GM06990 (cell line): ENCODE data around the gene CELF5.
"Not testable (repeated sequence)": the region's sequence is repeated elsewhere in the genome, so short reads cannot be mapped to it uniquely, and the experiment has no call there.

Experiments used
- DNase-seq: peaks from one replicate; pipeline ENCODE4 v3.0.0-alpha.2; 2011; ENCODE audit not compliant: insufficient read length; ENCODE audit errors: extremely low read depth
- H3K27me3 ChIP-seq: replicated peaks from 2 replicates; pipeline ENCODE4 v1.6.0; 2011; ENCODE audit warnings: low read length; ENCODE audit not compliant: control insufficient read depth, insufficient read depth
- H3K36me3 ChIP-seq: 2 replicates; pipeline ENCODE4 v1.5.1; 2011; ENCODE audit warnings: low read length; ENCODE audit not compliant: control insufficient read depth, insufficient read depth
- H3K4me3 ChIP-seq: replicated peaks from 2 replicates; pipeline ENCODE4 v1.5.1; 2011; ENCODE audit warnings: low read depth, mild to moderate bottlenecking, control low read depth, low read length
- CTCF ChIP-seq: IDR thresholded peaks from 2 replicates; pipeline ENCODE4 v1.5.1; 2011; ENCODE audit warnings: low read length, control low read depth, mild to moderate bottlenecking, inconsistent platforms; ENCODE audit not compliant: insufficient read depth, poor library complexity, severe bottlenecking

CELF5 gene

GRCh38 chr19:3330047-3330446 lies 105.6 kb downstream of the CELF5 start:
- Histone ChIP-seq H3K27me3 (no peaks in the 10 kb centered on the region), H3K4me3 (no peak overlapping the region), H3K36me3 (no peaks in the 10 kb centered on the region)
- DNase-seq = no peak
- TF ChIP-seq CTCF = no peak

- H3K4me3 ChIP-seq, H3K36me3 ChIP-seq, DNase-seq, H3K27me3 ChIP-seq: not testable (repeated sequence)
Observed at GRCh38 chr19:3332232-3332631, 107.8 kb downstream of the CELF5 start.

GRCh38 chr19:3333020-3333583 lies 108.6 kb downstream of the CELF5 start:
- DNase-seq = no peak
- TF ChIP-seq CTCF = no peak
- no peaks in the 10 kb centered on the region for H3K27me3 ChIP-seq
- H3K4me3 ChIP-seq = no peak overlapping the region
- no peaks in the 10 kb centered on the region for H3K36me3 ChIP-seq

- DNase-seq = no peak
- H3K27me3 ChIP-seq = no peaks in the 10 kb centered on the region
- H3K4me3 ChIP-seq = no peak overlapping the region
- no peak for TF ChIP-seq CTCF
- H3K36me3 ChIP-seq = no peaks in the 10 kb centered on the region
Observed at GRCh38 chr19:3333662-3334061, 109.2 kb downstream of the CELF5 start.

DNA sequence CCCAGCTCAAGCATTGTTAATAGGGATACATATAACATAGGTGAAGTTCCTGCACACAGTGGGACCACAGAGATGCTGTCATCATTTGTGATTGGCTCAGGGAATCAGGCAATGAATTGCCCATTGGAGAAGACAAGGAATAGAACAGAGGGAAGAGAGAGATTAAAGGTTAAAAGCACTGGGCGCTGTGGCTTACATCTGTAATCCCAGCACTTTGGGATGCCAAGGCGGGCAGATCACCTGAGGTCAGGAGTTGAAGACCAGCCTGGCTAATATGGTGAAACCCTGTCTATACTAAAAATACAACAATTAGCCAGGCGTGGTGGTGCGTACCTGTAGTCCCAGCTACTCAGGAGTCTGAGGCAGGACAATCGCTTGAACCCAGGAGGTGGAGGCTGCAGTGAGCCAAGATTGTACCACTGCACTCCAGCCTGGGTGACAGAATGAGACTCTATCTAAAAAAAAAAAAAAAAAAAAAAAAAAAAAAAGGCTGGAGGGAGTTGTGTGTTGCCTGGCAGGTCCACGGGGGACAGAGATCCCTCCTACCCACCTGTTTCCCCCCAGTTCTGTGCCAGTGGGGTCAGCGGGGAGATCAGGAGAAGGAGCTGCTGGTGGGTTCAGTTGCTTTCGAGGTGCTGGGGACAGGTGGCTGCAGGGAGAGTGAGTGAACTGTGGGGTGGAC lies 110.4 kb downstream of the CELF5 start:
- not testable (repeated sequence) for H3K27me3 ChIP-seq, H3K36me3 ChIP-seq, H3K4me3 ChIP-seq, DNase-seq

DNA sequence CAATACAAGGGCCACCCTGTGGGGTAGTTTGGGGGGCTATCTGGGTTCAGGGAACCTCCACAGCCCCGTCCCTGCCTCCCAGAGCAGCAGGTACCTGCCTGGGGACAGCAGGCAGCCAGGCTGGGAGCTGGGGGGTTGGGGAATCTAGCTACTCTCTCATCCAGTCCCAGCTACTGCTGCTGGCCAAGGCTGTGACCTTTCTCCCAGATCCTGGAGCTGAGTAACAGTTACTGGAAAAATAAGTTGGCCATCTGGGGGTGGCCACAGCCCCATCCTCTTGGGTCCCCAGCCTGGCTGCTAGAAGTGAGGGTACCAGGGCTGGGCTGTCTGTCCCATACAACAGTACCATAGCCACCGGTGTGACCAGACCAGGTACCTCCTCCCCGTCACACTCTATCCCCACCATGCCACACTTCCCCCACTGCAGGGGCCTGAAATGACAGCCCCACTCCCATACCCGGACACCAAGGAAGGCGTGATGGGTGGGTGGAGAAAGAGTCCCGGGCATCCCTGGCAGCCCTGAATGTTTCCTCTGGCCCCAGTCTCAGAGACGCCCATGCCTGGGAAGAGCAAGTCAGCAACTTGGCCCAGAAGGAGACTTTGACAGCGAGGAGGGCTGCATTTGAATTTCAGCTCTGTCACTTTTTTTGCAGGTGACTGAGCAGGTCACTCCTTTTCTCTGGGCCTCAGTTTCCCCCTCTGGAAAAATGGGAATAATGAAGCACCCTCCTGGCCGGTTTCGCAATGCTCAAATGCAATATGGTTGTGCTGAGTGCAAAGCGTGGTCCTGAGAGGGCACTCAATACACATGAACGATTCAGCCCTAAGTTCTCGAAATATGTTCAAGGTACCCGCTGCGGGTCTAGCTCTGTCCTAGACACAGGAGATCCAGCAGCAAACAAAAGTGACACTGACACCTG lies 111.2 kb downstream of the CELF5 start:
- Histone ChIP-seq H3K36me3 (no peaks in the 10 kb centered on the region), H3K27me3 (no peaks in the 10 kb centered on the region), H3K4me3 (no peak overlapping the region)
- no peak for TF ChIP-seq CTCF
- no peak for DNase-seq
